IMR-90 (cell line): ENCODE data around the gene SNAPC4. TPM values are rescaled to one million over a fixed set of nuclear protein-coding genes. Genes with fewer than 3 reads are reported as not detected.
A peak's percentile ranks its signal among the peaks of the same experiment; 100 is the strongest.

Experiments used
- ATAC-seq: fragments of 200-7000 bp; cut with Tn5 transposase; 2 replicates; pipeline ENCODE4 v1.9.1; 2020; ENCODE audit warnings: low read depth, mild to moderate bottlenecking, moderate library complexity
- BruUV-seq: library from RNA; stranded (reverse); fragments of 400-500 nt; replicated peaks from 2 replicates; lab custom pipeline; 2021; lab: Mats Ljungman, UMichigan
- CTCF ChIA-PET: fragments of 300-600 bp; formaldehyde crosslinking; extraction: SDS; loops from one replicate; lab custom pipeline; 2021; ENCODE audit warnings: antibody characterized with exemption; lab: Yijun Ruan, JAX
- POLR2A ChIA-PET: fragments of 300-600 bp; sonication (Branson Sonifier 250); formaldehyde crosslinking; loops from one replicate; lab custom pipeline; 2022; ENCODE audit warnings: antibody characterized with exemption; ENCODE audit not compliant: unreplicated experiment; lab: Charles Lee
- DNase-seq: peaks from one replicate; pipeline ENCODE4 v3.0.0; 2013
- H2AFZ ChIP-seq: replicated peaks from 2 replicates; pipeline ENCODE3; 2013; ENCODE audit warnings: low read length, mild to moderate bottlenecking; ENCODE audit not compliant: poor library complexity
- H2AK5ac ChIP-seq: 2 replicates; pipeline ENCODE4 v1.6.1; 2013; ENCODE audit warnings: low read depth, low read length, inconsistent platforms
- H2AK9ac ChIP-seq: replicated peaks from 2 replicates; pipeline ENCODE3; 2013; ENCODE audit warnings: mild to moderate bottlenecking, low read depth, low read length, moderate library complexity; ENCODE audit not compliant: poor library complexity
- H2BK120ac ChIP-seq: 2 replicates; pipeline ENCODE4 v1.6.1; 2013; ENCODE audit warnings: low read depth, low read length, inconsistent platforms
- H2BK15ac ChIP-seq: 3 replicates; pipeline ENCODE4 v1.6.1; 2013; ENCODE audit warnings: low read depth, low read length, inconsistent platforms
- H2BK20ac ChIP-seq: 2 replicates; pipeline ENCODE4 v1.6.1; 2013; ENCODE audit warnings: low read depth, mild to moderate bottlenecking, inconsistent platforms, low read length, moderate library complexity
- H2BK5ac ChIP-seq: 2 replicates; pipeline ENCODE4 v1.6.1; 2013; ENCODE audit warnings: mild to moderate bottlenecking, low read depth, low read length, inconsistent platforms; ENCODE audit not compliant: poor library complexity, severe bottlenecking
- H3K14ac ChIP-seq: replicated peaks from 2 replicates; pipeline ENCODE4 v1.6.1; 2013; ENCODE audit warnings: low read depth, low read length, inconsistent platforms
- H3K18ac ChIP-seq: 2 replicates; pipeline ENCODE4 v1.6.1; 2013; ENCODE audit warnings: low read depth, low read length, control low read depth
- H3K23ac ChIP-seq: 2 replicates; pipeline ENCODE4 v1.6.1; 2013; ENCODE audit warnings: low read depth, low read length, inconsistent platforms
- H3K27ac ChIP-seq: 2 replicates; pipeline ENCODE4 v1.5.1; 2013; ENCODE audit warnings: mild to moderate bottlenecking, control low read depth, low read length; ENCODE audit not compliant: insufficient read depth
- H3K27me3 ChIP-seq: 2 replicates; pipeline ENCODE4 v1.6.1; 2013; ENCODE audit warnings: low read length; ENCODE audit not compliant: control insufficient read depth, insufficient read depth
- H3K36me3 ChIP-seq: 2 replicates; pipeline ENCODE4 v1.6.1; 2013; ENCODE audit warnings: low read length, mixed read lengths; ENCODE audit not compliant: control insufficient read depth, insufficient read depth
- H3K4ac ChIP-seq: 2 replicates; pipeline ENCODE4 v1.6.1; 2013; ENCODE audit warnings: low read depth, low read length, inconsistent platforms
- H3K4me1 ChIP-seq: 2 replicates; pipeline ENCODE4 v1.6.1; 2013; ENCODE audit warnings: low read length, mixed read lengths; ENCODE audit not compliant: control insufficient read depth, insufficient read depth
- H3K4me2 ChIP-seq: 2 replicates; pipeline ENCODE4 v1.6.1; 2013; ENCODE audit warnings: low read depth, mild to moderate bottlenecking, control low read depth, low read length, moderate library complexity
- H3K4me3 ChIP-seq: 2 replicates; pipeline ENCODE4 v1.5.1; 2013; ENCODE audit warnings: low read depth, mild to moderate bottlenecking, control low read depth, low read length, moderate library complexity; ENCODE audit not compliant: insufficient read depth
- H3K56ac ChIP-seq: 2 replicates; pipeline ENCODE4 v1.6.1; 2013; ENCODE audit warnings: low read length, inconsistent platforms; ENCODE audit not compliant: insufficient read depth; ENCODE audit errors: extremely low read depth
- H3K79me1 ChIP-seq, 2 experiments: 2 replicates each; pipeline ENCODE4 v1.6.1; 2013; ENCODE audit warnings: low read length in 2 of 2, inconsistent platforms in 1 of 2, low read depth in 1 of 2
- H3K9ac ChIP-seq: 2 replicates; pipeline ENCODE4 v1.6.1; 2013; ENCODE audit warnings: low read depth, low read length, control low read depth
- H3K9me1 ChIP-seq: 2 replicates; pipeline ENCODE4 v1.6.1; 2013; ENCODE audit warnings: low read length, inconsistent platforms; ENCODE audit not compliant: insufficient read depth
- H3K9me3 ChIP-seq: 2 replicates; pipeline ENCODE4 v1.6.1; 2013; ENCODE audit warnings: low read length; ENCODE audit not compliant: control insufficient read depth, insufficient read depth
- H4K20me1 ChIP-seq: 2 replicates; pipeline ENCODE4 v1.6.1; 2013; ENCODE audit warnings: low read length, inconsistent platforms; ENCODE audit not compliant: insufficient read depth
- H4K5ac ChIP-seq: 2 replicates; pipeline ENCODE4 v1.6.1; 2013; ENCODE audit warnings: mild to moderate bottlenecking, low read depth, low read length, control low read depth
- H4K8ac ChIP-seq, 2 experiments: 2 replicates each; pipeline ENCODE4 v1.6.1; 2013; ENCODE audit warnings: low read depth in 2 of 2, low read length in 2 of 2, control low read depth in 1 of 2, inconsistent platforms in 1 of 2
- H4K91ac ChIP-seq: 2 replicates; pipeline ENCODE4 v1.6.1; 2013; ENCODE audit warnings: low read depth, low read length, inconsistent platforms; ENCODE audit not compliant: insufficient read depth
- RFX5 ChIP-seq: IDR thresholded peaks from 2 replicates; pipeline ENCODE4 v1.8.0; 2012; ENCODE audit warnings: low read depth, mild to moderate bottlenecking, low read length, moderate library complexity
- WGBS, 2 experiments: methylation state at CpG; one replicate each; pipeline versions ENCODE4 v1.1.5 to v1.1.7; 2013; ENCODE audit warnings: missing lambda C conversion rate in 2 of 2; ENCODE audit not compliant: insufficient read length in 1 of 2; ENCODE audit errors: extremely low coverage in 2 of 2; 5-methylcytosine and 5-hydroxymethylcytosine counted together
- dilution Hi-C: fragments of 300-500 bp; cut with HindIII; formaldehyde crosslinking; loops from one replicate; pipeline ENCODE4 v1.14.3; 2018; ENCODE audit warnings: low sequenced_read_pairs; ENCODE audit not compliant: unreplicated experiment
- in situ Hi-C: fragments of 300-500 bp; cut with MboI; formaldehyde crosslinking; loops from 3 replicates; pipeline ENCODE4 v1.14.3; 2019; ENCODE audit warnings: low sequenced_read_pairs, inconsistent platforms, mixed read lengths
- intact Hi-C: fragments of 100-400 bp; cut with micrococcal nuclease; formaldehyde crosslinking; loops from 2 replicates; pipeline ENCODE4 v1.10.0; 2022
- polyA plus RNA-seq, 3 experiments: library from polyadenylated mRNA; depleted of rRNA; stranded (reverse); fragments of >200 nt; gene quantifications; 2 replicates each; pipeline ENCODE4 v1.2.3, GENCODE V29; 2012; ENCODE audit warnings: low replicate concordance in 1 of 3
- total RNA-seq: library from RNA; depleted of rRNA; stranded (reverse); fragments of >200 nt; gene quantifications from 2 replicates; pipeline ENCODE4 v1.2.3, GENCODE V29; 2012

The SNAPC4 gene
- total and polyA plus RNA-seq, 2 of the 4 experiments (the other 2 are of a cell fraction) = 2.5 to 6.5 TPM

DNA sequence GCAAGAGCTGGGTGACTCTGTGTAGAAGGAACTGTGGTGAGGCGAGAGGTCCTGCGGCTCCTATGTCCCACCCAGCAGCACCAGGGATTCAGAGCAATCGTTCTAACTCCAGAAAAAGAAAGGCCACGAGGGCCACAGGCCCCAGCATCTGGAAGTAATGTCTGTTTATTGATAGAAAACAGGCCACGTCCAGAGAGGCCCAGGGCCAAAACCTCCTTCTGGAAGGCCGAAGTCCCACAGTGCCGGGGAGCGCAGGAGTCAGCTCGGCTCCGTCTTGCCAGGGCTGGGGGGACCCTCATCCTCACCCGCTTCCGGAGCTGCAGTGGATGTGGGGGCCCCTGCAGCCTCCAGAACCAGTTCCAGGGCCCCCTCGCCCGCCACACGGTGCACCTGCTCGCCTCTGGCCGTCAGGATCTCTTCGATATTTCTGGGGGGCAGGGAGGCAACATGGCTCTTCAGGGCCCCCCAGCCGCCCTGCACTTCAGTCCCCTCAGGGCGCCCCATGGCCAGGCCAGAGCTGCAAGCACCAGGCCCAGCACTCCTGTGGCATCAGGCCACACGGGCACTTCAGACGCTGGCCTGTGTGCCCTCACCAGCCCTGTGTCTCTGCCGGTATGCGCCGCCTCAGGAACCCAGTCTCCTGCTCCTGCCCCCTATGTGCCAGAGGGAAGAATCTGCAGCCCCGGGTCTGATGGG, 38.1 kb downstream of the SNAPC4 start:
- Histone ChIP-seq H2AK9ac (peak overlapping the region; percentile 95), H2BK20ac (peak overlapping the region; percentile 36; the same call in 1 of the 2 replicates), H2BK5ac (peak overlapping the region; percentile 84), H3K4me2 (peak overlapping the region; percentile 21; the same call in 1 of the 2 replicates), H4K8ac (peak overlapping the region; percentile 87 to 90; a peak in 3 of 4 replicates), H4K91ac (peak overlapping the region; percentile 91), H4K5ac (peak overlapping the region; percentile 42), H4K20me1 (no peaks in the 10 kb centered on the region; the same call in 1 of the 2 replicates), H3K23ac (peak overlapping the region; percentile 90; the same call in 1 of the 2 replicates), H2AK5ac (peak overlapping the region; percentile 90; the same call in 1 of the 2 replicates), H3K4me3 (no peak overlapping the region), H3K79me1 (peaks cover 3 to 33% of the 10 kb centered on the region in 2 experiments; a peak in 3 of 4 replicates), H2BK15ac (peak overlapping the region; percentile 62; the same call in 1 of the 3 replicates), H3K4ac (peak overlapping the region; percentile 94), H3K36me3 (peaks cover 21% of the 10 kb centered on the region; the same call in 1 of the 2 replicates), H3K18ac (peak overlapping the region; percentile 21), H2AFZ (peak overlapping the region; percentile 80), H3K9me1 (peaks cover 6% of the 10 kb centered on the region), H3K4me1 (peaks cover 29% of the 10 kb centered on the region), H3K27ac (peak overlapping the region; percentile 83), H3K14ac (peak overlapping the region; percentile 56), H3K9ac (peak overlapping the region; percentile 36), H3K9me3 (no peaks in the 10 kb centered on the region), H2BK120ac (peak overlapping the region; percentile 82), H3K56ac (0 out of 2 replicates have a peak overlapping the region, but pooled peaks have one; percentile 9), H3K27me3 (no peaks in the 10 kb centered on the region)
- dilution Hi-C loops (no loop called here), in situ Hi-C loops (no loop called here), intact Hi-C loops (no loop called here)
- BruUV-seq = no TSS peak
- WGBS, 2 experiments = 74% methylated on average over 16 of the region's 26 CpGs; no CpG with 5 or more reads in 1 of the 2 experiments
- TF ChIP-seq RFX5 = no peak
- ChIA-PET CTCF (interaction anchor here (0.6 kb wide), 1 partner anchor 35 kb away, joined by 3 read pairs; the partner anchor contains the start of gene GPSM1), POLR2A (no interaction called here)
- ATAC-seq (no peak), DNase-seq (peak; percentile 30)
